Measurements from ENCODE around the gene ANTXR1. TPM values are rescaled to one million over a fixed set of nuclear protein-coding genes. Genes with fewer than 3 reads are reported as not detected.

The ANTXR1 gene
- total and polyA plus RNA-seq, 7 experiments from 2014 or later = 0.18 TPM; not detected in 6

DNA sequence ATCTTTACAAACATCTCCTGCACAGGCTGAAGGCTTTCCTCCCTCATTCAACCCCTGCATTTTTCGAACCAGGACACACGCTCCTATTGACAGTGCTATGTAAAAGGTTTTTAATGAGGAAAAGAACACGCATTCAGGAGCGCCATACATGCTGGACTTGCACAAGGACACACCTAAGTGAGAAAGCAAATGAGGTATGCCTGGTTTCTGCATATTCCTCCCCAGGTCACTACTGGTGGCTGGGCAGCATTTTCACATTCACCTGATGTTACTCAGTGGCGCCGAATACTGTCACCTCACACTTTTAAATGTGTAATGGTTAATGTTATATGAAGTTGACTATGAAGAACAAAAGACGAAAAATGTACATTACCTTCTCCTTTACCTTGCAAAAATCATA, 150.6 kb downstream of the ANTXR1 start:
- no peaks in the 10 kb centered on the region for H3K27me3 ChIP-seq (ENCODE audit: control insufficient read depth in 2 of 2, insufficient read depth in 2 of 2, low read length in 2 of 2)
- H3K4me3 ChIP-seq (ENCODE audit: low read length) = no peak overlapping the region
- ATAC-seq (no peak), DNase-seq (no peak)
- H3K36me3 ChIP-seq (ENCODE audit: control insufficient read depth in 2 of 3, insufficient read depth in 3 of 3, low read length in 3 of 3) = no peaks in the 10 kb centered on the region
- Mint-ChIP-seq H3K4me1 (peaks cover 0 to 5% (median 0%) of the 10 kb centered on the region in 7 donors), H3K4me3 (no peak overlapping the region), H3K27ac (no peak overlapping the region), H3K27me3 (peaks cover 7 to 40% (median 18%) of the 10 kb centered on the region in 5 donors), H3K36me3 (no peaks in the 10 kb centered on the region), H3K9me3 (no peaks in the 10 kb centered on the region)
- H3K27ac ChIP-seq (ENCODE audit: low read depth, low read length) = no peak overlapping the region
- no peaks in the 10 kb centered on the region for H3K9me3 ChIP-seq (ENCODE audit: control insufficient read depth in 2 of 3, low read length in 3 of 3)
- ChIA-PET CTCF (interaction anchor here (0.7 kb wide), 1 partner anchor 14 kb away, joined by 4 read pairs; no protein-coding TSS in a partner anchor), POLR2A (no interaction called here)
- intact Hi-C loops (cut with micrococcal nuclease) = no loop called here
- H3K4me1 ChIP-seq (ENCODE audit: control insufficient read depth in 2 of 2, insufficient read depth in 2 of 2, low read length in 2 of 2) = no peaks in the 10 kb centered on the region

DNA sequence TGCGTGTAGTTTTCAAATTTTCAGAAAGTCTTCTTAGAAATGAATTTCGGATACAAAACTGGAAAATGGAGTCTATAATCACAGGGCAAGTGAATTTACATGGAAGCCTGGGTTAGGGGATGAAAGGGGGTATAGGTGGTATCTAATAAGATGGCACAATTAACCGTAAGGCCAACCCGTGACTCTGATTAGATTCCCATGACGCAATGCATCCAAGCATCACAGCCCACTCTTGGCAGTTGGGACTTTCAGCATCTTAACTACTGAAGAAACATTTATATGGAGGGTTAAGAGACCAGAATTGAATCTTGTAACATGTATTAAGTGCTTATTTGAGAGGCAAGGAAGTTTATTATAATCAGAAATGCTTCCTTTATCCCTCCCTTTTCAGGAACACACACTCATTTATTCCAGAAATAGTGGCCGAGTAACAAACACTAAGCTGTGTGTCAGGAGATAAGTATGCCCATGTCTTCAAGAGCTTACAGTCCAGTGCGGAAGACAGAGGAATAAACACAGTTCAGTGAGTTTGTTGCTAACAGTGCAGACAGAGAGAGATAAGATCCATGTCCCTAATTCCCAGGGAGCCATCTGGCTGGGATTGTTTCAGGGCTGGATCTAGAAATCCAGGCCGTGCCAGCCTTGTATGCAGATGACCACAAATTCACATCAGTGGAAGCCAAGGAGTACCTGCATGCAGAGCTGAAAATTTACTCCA, 151.2 kb downstream of the ANTXR1 start:
- ChIA-PET CTCF (no interaction called here), POLR2A (no interaction called here)
- Mint-ChIP-seq H3K36me3 (no peaks in the 10 kb centered on the region), H3K27ac (no peak overlapping the region), H3K4me3 (no peak overlapping the region), H3K27me3 (peaks cover 13 to 44% (median 22%) of the 10 kb centered on the region in 5 donors), H3K4me1 (peaks cover 0 to 5% (median 0%) of the 10 kb centered on the region in 7 donors), H3K9me3 (no peaks in the 10 kb centered on the region)
- H3K27ac ChIP-seq (ENCODE audit: low read depth, low read length) = no peak overlapping the region
- intact Hi-C loops (cut with micrococcal nuclease) = no loop called here
- no peak overlapping the region for H3K4me3 ChIP-seq (ENCODE audit: low read length)
- no peaks in the 10 kb centered on the region for H3K27me3 ChIP-seq (ENCODE audit: control insufficient read depth in 2 of 2, insufficient read depth in 2 of 2, low read length in 2 of 2)
- ATAC-seq = no peak
- no peaks in the 10 kb centered on the region for H3K4me1 ChIP-seq (ENCODE audit: control insufficient read depth in 2 of 2, insufficient read depth in 2 of 2, low read length in 2 of 2)
- DNase-seq = no peak
- no peaks in the 10 kb centered on the region for H3K36me3 ChIP-seq (ENCODE audit: control insufficient read depth in 2 of 3, insufficient read depth in 3 of 3, low read length in 3 of 3)
- H3K9me3 ChIP-seq (ENCODE audit: control insufficient read depth in 2 of 3, low read length in 3 of 3) = no peaks in the 10 kb centered on the region

DNA sequence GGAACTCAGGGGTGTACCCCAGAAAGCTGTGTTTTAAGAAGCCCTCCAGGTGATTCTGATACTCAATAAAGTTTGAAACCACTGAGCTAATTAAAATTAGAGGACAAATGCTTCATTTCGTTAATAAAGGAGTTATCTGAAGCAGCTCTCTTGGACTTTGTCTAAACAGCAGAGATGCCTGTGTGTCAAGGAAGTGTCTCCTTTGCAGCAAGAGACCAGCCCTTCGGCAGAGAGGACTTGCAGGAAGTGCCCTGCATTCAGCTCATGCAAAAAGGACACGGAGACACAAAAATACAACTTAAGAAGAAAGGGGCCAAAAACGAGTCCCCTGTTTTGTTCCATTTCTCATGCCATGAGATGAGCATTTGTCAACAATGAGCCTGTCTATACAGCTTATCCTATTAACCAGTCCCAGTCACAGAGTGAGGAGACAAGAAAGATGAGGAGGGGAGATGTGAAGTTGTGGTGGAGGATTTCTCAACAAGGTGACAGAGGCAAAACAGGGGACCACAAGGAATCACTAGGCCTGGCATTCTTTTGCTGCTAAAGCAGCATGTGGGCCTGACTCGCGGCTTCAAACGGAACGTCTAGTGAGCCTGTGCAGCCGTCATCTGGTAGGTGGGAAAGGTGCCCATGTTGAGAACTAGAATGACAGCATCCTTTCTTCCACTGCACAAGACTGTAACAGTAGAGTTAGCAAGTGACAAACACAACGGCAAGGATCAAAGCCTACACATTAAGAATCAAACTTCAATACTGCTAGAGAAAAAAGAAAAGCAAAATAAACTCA, 152.3 kb downstream of the ANTXR1 start:
- Mint-ChIP-seq H3K4me1 (peaks cover 0 to 5% (median 0%) of the 10 kb centered on the region in 7 donors), H3K36me3 (no peaks in the 10 kb centered on the region), H3K9me3 (no peaks in the 10 kb centered on the region), H3K27ac (no peak overlapping the region), H3K4me3 (no peak overlapping the region), H3K27me3 (peaks cover 23 to 51% (median 30%) of the 10 kb centered on the region in 5 donors)
- DNase-seq (no peak), ATAC-seq (peak; percentile 26)
- Histone ChIP-seq H3K4me1 (ENCODE audit: control insufficient read depth in 2 of 2, insufficient read depth in 2 of 2, low read length in 2 of 2) (no peaks in the 10 kb centered on the region), H3K27me3 (ENCODE audit: control insufficient read depth in 2 of 2, insufficient read depth in 2 of 2, low read length in 2 of 2) (no peaks in the 10 kb centered on the region), H3K9me3 (ENCODE audit: control insufficient read depth in 2 of 3, low read length in 3 of 3) (no peaks in the 10 kb centered on the region), H3K4me3 (ENCODE audit: low read length) (no peak overlapping the region), H3K27ac (ENCODE audit: low read depth, low read length) (no peak overlapping the region), H3K36me3 (ENCODE audit: control insufficient read depth in 2 of 3, insufficient read depth in 3 of 3, low read length in 3 of 3) (no peaks in the 10 kb centered on the region)
- CTCF ChIA-PET = no interaction called here
- POLR2A ChIA-PET = no interaction called here
- intact Hi-C loops (cut with micrococcal nuclease) = no loop called here

DNA sequence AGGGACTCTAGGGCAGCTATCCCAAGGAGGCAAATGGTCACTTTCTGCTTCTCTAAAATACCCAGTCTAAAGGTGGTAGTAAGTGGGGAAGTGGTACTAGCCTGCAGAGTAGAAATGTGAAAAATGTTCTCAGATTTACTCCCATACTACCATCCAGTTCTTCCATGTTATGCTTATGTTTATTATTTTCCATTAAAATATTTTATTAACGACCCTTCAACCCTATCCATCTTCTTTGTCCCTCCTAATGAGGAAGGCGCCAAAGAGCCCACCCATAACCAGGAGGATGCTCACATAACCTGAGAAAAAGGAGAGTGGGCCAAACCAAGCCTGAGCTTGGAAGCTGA, 153.5 kb downstream of the ANTXR1 start:
- Histone ChIP-seq H3K9me3 (ENCODE audit: control insufficient read depth in 2 of 3, low read length in 3 of 3) (no peaks in the 10 kb centered on the region), H3K27ac (ENCODE audit: low read depth, low read length) (no peak overlapping the region), H3K27me3 (ENCODE audit: control insufficient read depth in 2 of 2, insufficient read depth in 2 of 2, low read length in 2 of 2) (no peaks in the 10 kb centered on the region), H3K4me1 (ENCODE audit: control insufficient read depth in 2 of 2, insufficient read depth in 2 of 2, low read length in 2 of 2) (no peaks in the 10 kb centered on the region), H3K36me3 (ENCODE audit: control insufficient read depth in 2 of 3, insufficient read depth in 3 of 3, low read length in 3 of 3) (no peaks in the 10 kb centered on the region), H3K4me3 (ENCODE audit: low read length) (no peak overlapping the region)
- ChIA-PET CTCF (no interaction called here), POLR2A (no interaction called here)
- Mint-ChIP-seq H3K27ac (no peak overlapping the region), H3K36me3 (no peaks in the 10 kb centered on the region), H3K4me3 (no peak overlapping the region), H3K27me3 (peaks cover 25 to 51% (median 30%) of the 10 kb centered on the region in 5 donors), H3K4me1 (peaks cover 0 to 5% (median 0%) of the 10 kb centered on the region in 7 donors), H3K9me3 (peaks cover 0 to under 1% (median 0%) of the 10 kb centered on the region in 11 donors)
- ATAC-seq (no peak), DNase-seq (no peak)
- intact Hi-C loops (cut with micrococcal nuclease) = no loop called here

DNA sequence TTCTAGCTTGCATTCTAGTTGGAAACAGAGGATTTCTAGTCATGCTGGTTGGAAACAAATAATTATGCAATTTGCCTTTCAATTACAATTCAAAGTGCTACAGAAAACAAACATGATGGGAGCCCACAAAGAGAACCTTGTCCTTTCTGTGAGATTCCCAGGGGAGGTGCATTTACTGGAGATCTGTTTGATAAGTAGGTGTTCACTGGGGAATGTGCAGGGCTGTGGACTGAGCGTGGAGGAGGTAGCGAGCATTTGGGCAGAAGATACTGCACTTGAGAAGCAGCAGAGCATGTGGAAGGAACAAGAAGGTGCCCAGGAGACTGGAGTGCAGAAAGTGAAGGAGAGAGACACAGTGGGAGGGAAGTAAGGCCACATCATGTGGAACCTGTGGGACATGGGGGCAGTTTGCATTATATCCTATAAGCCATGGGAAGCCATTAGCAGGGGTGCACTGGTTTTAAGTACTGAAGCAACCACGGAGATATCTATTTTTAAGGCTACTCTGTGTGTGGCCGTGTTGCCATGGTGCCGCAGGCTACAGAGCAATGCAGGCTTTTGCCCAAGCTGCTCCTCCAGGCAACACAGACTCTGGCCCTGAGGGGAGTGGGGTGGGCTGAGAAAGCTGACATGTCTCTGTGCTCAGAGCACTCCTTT, 154.0 kb downstream of the ANTXR1 start:
- intact Hi-C loops (cut with micrococcal nuclease) = no loop called here

DNA sequence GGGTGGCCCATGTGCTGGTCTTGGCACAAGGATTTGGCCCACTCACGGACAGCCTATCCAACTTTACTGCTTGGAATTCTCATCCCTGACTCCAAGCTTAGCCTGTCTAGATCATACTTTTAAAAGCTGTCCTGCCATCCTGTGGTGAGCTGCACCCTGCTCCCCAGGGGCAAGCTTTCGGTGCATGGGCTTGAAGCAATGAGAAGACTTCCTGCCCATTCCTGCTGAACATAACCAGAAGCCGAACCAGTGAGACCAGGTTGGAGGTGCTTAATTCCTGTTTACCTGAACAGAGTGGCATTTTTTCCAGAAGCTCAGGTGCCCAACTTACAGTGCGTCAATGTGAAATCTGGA, 154.5 kb downstream of the ANTXR1 start:
- POLR2A ChIA-PET = no interaction called here
- Histone ChIP-seq H3K9me3 (ENCODE audit: control insufficient read depth in 2 of 3, low read length in 3 of 3) (no peaks in the 10 kb centered on the region), H3K4me3 (ENCODE audit: low read length) (no peak overlapping the region), H3K36me3 (ENCODE audit: control insufficient read depth in 2 of 3, insufficient read depth in 3 of 3, low read length in 3 of 3) (no peaks in the 10 kb centered on the region), H3K4me1 (ENCODE audit: control insufficient read depth in 2 of 2, insufficient read depth in 2 of 2, low read length in 2 of 2) (no peaks in the 10 kb centered on the region), H3K27ac (ENCODE audit: low read depth, low read length) (no peak overlapping the region), H3K27me3 (ENCODE audit: control insufficient read depth in 2 of 2, insufficient read depth in 2 of 2, low read length in 2 of 2) (no peaks in the 10 kb centered on the region)
- intact Hi-C loops (cut with micrococcal nuclease) = no loop called here
- no peak overlapping the region for H3K27ac Mint-ChIP-seq
- H3K4me3 Mint-ChIP-seq = no peak overlapping the region
- H3K27me3 Mint-ChIP-seq = peaks cover 25 to 49% (median 30%) of the 10 kb centered on the region in 5 donors
- DNase-seq (no peak), ATAC-seq (no peak)
- H3K4me1 Mint-ChIP-seq = peaks cover 0 to 5% (median 0%) of the 10 kb centered on the region in 7 donors
- CTCF ChIA-PET = no interaction called here
- no peaks in the 10 kb centered on the region for H3K36me3 Mint-ChIP-seq
- H3K9me3 Mint-ChIP-seq = peaks cover 0 to 2% (median 0%) of the 10 kb centered on the region in 11 donors

More for the DNA sequence above, 154.0 kb downstream of the ANTXR1 start:
- Mint-ChIP-seq H3K27me3 (peaks cover 25 to 46% (median 30%) of the 10 kb centered on the region in 5 donors), H3K9me3 (peaks cover 0 to 2% (median 0%) of the 10 kb centered on the region in 11 donors), H3K4me3 (no peak overlapping the region), H3K27ac (no peak overlapping the region), H3K4me1 (peaks cover 0 to 5% (median 0%) of the 10 kb centered on the region in 7 donors), H3K36me3 (no peaks in the 10 kb centered on the region)
- Histone ChIP-seq H3K36me3 (ENCODE audit: control insufficient read depth in 2 of 3, insufficient read depth in 3 of 3, low read length in 3 of 3) (no peaks in the 10 kb centered on the region), H3K4me1 (ENCODE audit: control insufficient read depth in 2 of 2, insufficient read depth in 2 of 2, low read length in 2 of 2) (no peaks in the 10 kb centered on the region), H3K27ac (ENCODE audit: low read depth, low read length) (no peak overlapping the region), H3K27me3 (ENCODE audit: control insufficient read depth in 2 of 2, insufficient read depth in 2 of 2, low read length in 2 of 2) (no peaks in the 10 kb centered on the region), H3K9me3 (ENCODE audit: control insufficient read depth in 2 of 3, low read length in 3 of 3) (no peaks in the 10 kb centered on the region), H3K4me3 (ENCODE audit: low read length) (no peak overlapping the region)
- ChIA-PET POLR2A (no interaction called here), CTCF (no interaction called here)
- no peak for ATAC-seq
- DNase-seq = no peak

Measured in naive thymus-derived CD4-positive, alpha-beta T cell (primary cell).